ENCODE measurements around the gene NOP14.
"Not testable (repeated sequence)": the region's sequence is repeated elsewhere in the genome, so short reads cannot be mapped to it uniquely, and the experiment has no call there.

The NOP14 gene

DNA sequence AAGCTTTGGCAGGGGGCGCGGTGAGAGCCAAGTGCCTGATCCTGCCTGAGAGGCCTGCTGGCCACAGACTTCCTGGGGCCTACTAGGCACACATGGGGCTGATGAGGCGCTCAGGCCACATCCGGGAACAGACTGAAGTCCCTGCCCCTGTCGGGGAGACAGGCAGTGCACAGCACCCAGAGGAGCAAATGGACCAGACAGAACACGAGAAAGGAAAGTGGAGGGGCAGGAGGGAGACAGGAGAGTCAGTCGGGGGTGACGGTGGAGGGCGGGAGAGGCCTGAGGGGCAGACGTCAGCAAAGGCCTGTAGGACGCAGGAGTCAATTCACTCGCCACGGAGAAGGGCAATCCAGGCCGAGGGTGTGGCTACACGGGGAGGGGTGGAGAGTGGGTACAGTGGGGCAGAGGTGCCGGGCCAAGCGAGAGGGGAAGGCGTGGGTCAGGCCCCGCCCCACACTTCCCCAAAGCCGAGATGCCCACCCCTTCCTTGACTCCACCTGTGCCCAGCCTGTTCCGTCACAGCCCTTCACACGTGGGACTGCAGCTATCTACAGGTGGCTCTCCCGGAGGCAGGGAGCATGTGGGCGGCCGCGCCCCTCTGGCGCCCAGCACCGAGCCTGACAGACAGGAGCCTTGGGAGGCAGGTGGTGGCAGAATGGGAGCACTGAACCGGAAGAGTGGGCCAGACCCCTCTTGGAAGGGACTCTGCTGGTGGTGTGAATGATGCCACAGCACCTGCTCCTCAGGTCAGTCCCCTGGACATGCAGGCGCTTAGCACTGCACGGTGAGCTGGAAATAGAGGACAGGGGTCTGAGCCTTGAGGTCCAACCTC is 20.5 kb downstream of the NOP14 start:
- no peak for DNase-seq (ENCODE audit: low read depth)

GRCh38 chr4:2942037-2942531 is 21.1 kb downstream of the NOP14 start:
- DNase-seq (ENCODE audit: low read depth): no peak

- no peak for DNase-seq (ENCODE audit: low read depth)
Measured at GRCh38 chr4:2941138-2942036, 21.8 kb downstream of the NOP14 start.

- DNase-seq (ENCODE audit: low read depth): no peak
Measured at GRCh38 chr4:2940267-2941137, 22.7 kb downstream of the NOP14 start.

DNA sequence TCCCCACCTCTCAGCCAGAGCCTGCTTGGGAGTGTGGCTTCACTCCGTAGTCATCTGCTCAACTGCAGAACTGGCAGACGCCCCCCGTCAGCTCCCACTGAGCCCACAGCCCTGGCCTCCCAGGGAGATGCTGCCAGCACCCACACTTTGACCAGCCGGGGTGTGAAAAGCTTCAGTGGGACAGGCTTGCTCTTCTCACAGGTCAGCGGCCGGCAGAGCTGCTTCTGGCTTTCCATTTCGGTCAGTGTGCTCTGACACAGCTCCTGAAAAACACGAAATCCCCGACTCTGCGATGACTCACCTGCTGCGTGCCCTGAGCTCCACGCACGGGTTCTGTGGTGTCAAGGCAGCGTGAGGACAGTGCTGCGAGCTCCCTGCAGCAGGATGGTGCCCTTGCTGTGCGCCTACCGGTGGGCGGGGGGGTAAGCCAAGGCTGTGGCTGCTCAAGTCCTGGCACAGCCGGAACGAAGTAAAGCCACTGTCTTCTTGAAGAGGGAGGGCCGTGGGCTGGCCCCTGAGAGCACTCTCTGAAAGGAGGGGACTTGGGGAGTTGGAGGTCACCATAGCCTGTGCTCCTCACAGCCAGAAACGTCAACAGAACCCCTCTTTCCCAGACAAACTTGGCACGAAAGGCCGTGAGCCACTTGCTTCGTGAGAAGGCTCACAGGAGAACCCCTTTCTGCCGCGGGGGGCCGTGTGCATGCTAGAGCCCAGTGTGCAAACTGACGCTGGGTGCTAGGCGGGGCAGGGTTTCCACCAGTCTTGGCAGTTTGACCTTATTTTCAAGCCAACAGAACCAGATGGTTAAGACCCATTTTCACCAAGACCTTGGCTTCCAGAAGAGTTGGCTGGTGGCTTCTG is 23.6 kb downstream of the NOP14 start:
- DNase-seq (ENCODE audit: low read depth): no peak

- no peak for DNase-seq (ENCODE audit: low read depth)
Measured at GRCh38 chr4:2938906-2939305, 24.3 kb downstream of the NOP14 start.

DNA sequence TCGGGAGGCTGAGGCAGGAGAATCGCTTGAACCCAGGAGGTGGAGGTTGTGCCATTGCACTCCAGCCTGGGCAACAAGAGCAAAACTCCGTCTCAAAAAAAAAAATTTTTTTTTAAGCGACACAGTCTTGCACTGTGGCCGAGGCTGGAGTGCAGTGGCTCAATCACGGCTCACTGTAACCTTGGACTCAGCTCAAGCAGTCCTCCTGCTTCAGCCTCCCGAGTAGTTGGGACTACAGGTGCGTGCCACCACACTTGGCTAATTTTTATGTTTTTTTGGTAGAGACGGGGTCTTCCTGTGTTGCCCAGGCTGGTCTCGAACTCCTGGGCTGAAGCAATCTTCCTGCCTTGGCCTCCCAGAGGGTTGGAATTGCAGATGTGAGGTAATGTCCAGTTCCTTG is 24.8 kb downstream of the NOP14 start:
- DNase-seq (ENCODE audit: low read depth): not testable (repeated sequence)

DNA sequence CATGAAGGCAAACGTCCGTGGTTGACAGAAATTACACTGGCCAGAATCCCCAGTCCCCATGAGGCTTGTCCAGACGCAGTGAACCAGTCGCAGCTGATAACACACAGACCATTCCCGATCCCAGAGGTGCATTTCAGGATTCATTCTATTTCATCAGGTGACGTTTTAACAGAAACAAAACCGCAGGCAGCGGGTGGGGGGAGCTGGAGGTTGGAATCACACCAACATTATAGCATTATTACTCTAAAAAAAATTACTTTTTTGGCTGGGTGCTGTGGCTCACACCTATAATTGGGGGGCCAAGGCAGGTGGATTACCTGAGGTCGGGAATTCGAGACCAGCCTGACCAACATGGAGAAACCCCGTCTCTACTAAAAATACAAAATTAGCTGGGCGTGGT is 25.2 kb downstream of the NOP14 start:
- DNase-seq (ENCODE audit: low read depth): no peak

- DNase-seq (ENCODE audit: low read depth): no peak
Measured at GRCh38 chr4:2937146-2937857, 25.9 kb downstream of the NOP14 start.

- peak; percentile 67 for DNase-seq (ENCODE audit: low read depth)
Measured at GRCh38 chr4:2936773-2937145, 26.4 kb downstream of the NOP14 start.

DNA sequence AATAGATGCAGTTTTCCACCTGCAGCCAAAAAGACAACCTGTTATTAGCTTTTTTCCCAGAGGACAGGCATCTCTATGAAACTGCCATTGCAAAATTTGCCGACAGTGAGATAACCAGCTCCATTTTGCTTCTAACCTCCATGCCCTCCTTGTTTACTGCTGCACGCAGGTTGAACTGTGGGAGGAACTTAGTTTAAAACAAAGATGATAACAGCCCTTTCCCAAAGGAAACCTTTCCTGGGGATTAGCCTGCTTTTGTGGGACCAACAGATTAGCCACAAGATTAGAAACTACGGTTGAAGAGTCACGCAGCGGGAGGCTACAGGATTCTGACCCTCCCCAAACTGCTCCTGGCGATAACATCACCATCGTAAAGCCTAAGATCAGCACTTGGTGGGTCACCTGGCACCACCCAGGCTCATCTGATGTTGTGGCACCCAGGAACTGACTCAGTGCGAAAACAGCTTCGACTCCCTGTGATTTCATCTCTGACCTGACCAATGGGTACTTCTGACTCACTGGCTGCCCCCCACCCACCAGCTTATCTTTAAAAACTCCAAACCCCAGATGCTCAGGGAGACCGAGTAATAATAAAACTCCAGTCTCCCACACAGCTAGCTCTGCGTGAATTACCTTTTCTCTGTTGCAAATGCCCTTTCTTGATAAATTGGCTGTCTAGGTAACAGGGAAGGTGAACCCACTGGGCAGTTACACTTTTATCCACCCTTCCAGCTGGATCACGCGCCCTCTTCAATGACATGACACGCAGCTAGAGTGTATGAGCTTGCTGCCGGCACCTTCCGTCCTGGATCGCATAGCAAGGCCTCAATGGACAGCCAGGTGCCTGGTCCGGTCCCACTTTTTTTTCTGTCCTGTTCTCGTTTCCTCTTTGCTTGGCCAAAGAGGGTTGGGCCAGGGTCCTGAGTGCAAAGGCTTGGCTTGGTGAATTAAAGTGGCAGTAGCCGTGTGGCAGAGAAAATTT is 27.2 kb downstream of the NOP14 start:
- DNase-seq (ENCODE audit: low read depth): peak; percentile 74

- DNase-seq (ENCODE audit: low read depth): peak; percentile 98
Measured at GRCh38 chr4:2934813-2935761, 28.1 kb downstream of the NOP14 start.

- DNase-seq (ENCODE audit: low read depth): peak; percentile 45
Measured at GRCh38 chr4:2934077-2934812, 29.0 kb downstream of the NOP14 start.

- DNase-seq (ENCODE audit: low read depth): no peak
Measured at GRCh38 chr4:2933566-2934076, 29.6 kb downstream of the NOP14 start.

- no peak for DNase-seq (ENCODE audit: low read depth)
Measured at GRCh38 chr4:2932951-2933565, 30.1 kb downstream of the NOP14 start.

DNA sequence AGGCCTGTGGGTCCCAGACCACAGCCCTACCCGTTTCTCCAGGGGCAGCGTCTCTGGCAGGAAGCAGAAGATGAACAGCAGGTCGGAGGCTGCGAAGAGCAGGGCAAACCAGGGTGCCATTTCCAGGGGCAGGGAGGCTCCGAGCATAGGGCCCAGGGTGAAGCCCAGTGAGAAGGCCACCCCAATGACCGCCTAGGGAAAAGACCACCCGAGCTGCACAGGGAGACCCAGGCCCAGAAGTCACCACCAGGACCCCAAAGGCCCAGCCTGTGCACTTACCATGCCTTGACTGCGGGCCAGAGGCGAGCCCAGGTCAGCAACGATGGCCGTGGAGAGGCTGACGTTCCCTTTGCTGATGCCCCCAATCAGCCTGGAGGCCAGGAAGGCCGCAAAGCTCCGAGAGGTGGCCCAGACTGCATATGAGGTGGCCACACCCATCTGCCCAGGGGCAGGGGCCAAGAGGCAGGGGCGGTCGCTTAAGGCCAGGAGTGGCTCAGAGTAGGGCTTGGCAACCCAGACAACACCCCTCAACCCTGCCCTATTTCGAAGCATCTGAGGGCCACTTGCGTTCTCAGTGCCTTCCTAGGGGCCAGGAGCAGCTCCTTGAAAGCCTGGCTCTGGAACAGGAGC is 30.8 kb downstream of the NOP14 start:
- no peak for DNase-seq (ENCODE audit: low read depth)

Data from activated T-cell treated with anti-CD3 and anti-CD28 coated beads for 48 hours (primary cell).